HG03558 (cell line): ENCODE results near the gene MAST2.
"Not testable (repeated sequence)": the region's sequence is repeated elsewhere in the genome, so short reads cannot be mapped to it uniquely, and the experiment has no call there.

ENCODE experiments used
- ATAC-seq: cut with Tn5 transposase; IDR thresholded peaks from one replicate; pipeline ENCODE4 v1.9.1; 2021; ENCODE audit warnings: moderate number of reproducible peaks; ENCODE audit not compliant: unreplicated experiment; ENCODE audit errors: extremely low read depth

The MAST2 gene

DNA sequence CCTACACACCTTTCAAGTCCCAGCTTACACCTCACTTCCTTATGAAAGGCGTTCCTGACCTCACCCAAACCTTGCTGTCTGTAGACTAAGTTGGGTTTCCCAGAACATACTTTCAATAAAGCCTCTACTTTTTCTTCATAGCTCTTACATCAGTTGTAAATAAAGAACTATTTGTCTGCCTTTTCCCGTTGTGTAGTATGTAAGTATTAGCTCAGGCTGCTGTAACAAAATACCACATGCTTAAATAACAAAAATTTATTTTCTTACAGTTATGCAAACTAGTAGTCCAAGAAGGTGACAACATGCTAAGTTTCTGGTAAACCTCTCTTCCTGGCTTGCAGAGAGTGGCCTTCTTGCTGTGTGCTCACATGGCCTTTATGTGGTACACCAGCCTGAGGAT is 86.7 kb downstream of the MAST2 start:
- ATAC-seq = no peak

DNA sequence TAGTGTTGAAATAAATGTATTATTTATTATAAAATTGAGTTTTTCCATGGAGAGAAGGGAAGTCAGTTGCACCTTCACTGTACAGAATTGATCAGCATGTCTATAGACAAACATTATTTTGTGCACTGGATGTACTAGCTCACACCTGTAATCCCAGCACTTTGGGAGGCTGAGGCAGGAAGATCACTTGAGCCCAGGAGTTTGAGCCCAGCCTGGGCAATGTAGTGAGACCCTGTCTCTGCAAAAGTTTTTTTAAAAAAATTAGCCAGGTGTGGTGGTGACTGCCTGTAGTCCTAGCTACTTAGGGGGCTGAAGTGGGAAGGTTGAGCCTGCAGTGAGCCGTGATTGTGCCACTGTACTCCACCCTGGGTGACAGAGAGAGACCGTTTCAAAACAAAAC is 87.7 kb downstream of the MAST2 start:
- no peak for ATAC-seq

DNA sequence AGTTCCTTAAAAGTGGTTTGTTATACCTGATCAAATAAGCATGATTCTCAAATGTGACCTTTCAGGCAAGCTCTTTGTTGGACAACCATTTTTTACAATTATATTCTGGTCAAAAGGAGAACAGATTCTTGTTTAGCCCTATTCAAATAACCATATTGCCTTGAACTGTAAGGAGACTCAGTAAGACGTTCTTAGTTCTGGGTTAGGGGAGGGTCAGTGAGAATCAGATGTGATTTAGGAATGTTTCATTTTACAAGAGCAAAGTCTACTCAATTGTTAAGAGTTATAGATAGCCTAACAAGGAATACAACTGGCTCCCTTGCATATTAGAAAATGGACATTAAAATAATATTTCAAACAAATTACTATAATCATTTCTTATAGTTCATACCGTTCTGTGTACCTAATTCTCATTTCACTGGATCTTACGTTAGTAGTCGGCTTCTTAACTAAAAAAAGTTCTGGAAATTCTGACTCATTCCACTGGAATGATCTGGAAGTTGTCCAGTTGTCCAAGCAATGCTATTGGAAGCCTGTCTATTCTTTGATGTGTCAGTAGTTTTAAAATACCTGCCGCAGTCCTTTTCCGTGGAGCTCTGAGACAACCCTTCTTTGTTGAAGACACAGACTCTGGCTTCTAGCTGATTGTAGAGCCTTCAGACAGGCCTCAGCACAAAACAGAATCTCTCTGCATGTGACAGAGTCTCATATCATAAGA is 88.8 kb downstream of the MAST2 start:
- no peak for ATAC-seq

DNA sequence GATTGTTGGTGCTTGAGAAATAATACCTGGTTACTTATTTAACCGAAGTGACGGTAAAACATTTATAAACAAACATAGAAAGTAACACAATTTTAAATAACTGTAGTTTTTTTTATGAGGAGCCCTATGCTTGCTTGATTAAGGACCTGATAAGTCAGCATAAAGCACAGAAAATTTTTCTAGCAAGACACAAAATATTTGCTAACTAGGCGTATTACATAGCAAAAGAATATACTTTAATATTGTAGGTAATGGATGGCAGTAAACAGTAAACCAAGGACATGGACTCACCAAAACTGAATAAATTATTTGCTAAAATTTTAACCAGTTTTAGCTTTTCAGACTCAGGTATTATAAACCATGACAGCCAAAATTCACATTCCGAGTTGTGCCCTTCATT is 90.9 kb downstream of the MAST2 start:
- no peak for ATAC-seq

DNA sequence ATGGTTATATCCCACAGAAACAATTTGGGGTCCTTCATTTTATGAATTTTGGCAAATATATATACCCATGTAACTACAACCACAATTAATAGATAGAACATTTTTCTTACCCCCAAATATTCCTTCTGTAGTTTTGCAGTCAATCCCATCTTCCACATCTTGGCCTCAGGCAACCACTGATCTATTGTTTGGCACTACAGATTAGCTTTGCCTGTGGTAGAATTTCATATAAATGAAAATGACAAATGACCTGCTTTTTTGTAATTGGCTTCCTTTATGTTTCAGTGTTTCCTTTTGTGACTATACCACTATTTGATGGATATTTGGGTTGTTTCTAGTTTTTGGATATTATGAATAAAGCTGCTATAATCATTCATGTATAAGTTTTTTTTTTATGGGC is 91.5 kb downstream of the MAST2 start:
- ATAC-seq = no peak

DNA sequence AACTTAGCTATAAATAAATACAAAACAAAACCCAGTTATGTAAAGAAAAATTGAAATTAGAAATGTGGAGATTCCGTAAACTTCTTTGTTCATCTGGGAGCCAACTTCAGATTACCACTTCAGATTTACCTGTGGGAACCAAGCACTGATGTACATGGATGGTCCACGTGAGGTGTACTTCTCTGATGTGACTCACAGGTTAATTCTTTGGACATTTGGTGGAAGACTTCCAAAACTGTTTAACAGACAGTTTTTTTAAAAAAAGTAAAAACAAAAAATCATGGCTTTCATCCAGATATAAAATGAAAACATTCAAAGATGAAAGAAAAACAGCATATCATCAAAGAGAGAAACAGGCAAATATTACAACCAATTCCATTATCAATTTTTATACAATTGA is 92.0 kb downstream of the MAST2 start:
- ATAC-seq = no peak

DNA sequence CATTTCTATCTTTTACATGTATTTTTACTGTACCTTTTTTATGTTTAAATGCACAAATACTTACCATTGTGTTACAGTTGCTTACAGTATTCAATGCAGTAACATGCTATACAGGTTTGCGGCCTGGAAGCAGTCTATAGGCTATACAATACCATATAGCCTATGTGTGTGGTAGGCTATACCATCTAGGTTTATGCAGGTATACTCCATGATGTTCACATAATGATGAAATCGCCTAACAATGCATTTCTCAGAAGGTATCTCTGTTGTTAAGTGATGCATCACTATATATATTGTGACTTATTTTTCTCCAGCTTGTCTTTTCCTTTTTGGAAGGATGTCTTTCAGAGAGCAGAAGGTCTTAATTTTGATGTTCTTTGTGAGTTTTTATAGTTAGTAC is 103.5 kb downstream of the MAST2 start:
- no peak for ATAC-seq

DNA sequence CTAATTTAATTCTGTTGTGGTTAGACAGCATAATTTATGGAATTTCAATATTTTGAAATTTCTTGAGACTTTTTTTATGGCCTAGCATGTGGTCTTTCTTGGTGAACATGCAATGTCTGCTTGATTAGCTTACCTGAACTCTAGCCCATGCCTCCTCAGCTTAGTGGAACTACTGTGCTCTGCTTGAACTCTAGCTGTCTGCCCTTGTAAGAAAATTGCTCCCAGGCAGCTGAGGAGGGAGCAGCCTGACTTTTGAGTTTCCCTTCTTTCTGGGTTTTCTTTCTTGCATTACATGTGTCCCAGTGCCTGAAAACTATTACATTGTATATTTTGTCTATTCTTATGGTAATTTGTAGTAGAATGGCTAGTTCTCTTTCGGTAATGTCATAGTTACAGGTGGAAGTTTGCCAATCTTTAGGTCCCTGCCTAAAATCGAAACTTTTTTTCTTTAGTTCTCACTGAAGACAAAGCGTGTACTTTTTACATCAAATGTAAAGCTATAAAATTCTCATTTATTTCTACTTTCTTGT is 105.3 kb downstream of the MAST2 start:
- no peak for ATAC-seq

DNA sequence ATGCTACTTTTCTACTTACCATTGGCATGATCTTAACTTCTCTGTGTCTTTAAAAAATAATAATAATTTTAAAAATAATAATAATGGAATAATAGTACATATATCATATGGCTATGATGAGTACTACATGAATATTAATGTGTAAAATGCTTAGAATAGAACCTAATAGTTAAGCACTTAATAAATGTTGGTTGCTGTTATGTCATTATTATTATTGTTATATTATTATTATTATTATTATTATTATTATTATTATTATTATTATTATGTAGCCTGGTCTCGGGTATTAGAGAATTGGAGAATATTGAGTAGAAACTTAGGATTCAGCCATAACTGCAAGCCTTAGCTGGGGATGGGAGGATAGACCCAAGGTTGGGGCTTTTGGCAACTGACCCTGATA is 108.2 kb downstream of the MAST2 start:
- no peak for ATAC-seq

DNA sequence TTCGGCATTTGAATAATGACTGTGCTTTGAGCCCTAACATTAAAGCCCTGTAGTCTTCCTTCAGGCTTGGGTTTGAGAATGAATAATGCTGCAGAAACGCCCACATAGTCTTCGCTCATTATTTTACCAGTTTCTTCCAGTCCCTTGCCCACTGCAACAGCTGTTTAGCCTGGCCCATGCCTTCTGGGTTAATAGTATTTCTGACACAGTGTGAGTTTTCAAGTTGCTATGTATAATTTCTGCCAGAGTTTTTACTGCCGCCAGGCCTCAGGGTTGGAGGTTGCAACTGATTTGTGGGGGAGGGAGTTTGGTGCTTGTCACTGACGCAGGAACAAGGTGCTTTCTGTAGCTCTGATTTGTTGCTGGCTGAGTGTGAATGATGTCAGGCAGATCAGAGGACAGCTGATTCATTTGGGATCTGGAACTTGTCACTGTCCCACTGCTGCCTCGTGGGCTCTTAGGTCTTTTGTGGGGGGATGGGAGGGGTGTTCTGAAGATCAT is 109.8 kb downstream of the MAST2 start:
- ATAC-seq = no peak

DNA sequence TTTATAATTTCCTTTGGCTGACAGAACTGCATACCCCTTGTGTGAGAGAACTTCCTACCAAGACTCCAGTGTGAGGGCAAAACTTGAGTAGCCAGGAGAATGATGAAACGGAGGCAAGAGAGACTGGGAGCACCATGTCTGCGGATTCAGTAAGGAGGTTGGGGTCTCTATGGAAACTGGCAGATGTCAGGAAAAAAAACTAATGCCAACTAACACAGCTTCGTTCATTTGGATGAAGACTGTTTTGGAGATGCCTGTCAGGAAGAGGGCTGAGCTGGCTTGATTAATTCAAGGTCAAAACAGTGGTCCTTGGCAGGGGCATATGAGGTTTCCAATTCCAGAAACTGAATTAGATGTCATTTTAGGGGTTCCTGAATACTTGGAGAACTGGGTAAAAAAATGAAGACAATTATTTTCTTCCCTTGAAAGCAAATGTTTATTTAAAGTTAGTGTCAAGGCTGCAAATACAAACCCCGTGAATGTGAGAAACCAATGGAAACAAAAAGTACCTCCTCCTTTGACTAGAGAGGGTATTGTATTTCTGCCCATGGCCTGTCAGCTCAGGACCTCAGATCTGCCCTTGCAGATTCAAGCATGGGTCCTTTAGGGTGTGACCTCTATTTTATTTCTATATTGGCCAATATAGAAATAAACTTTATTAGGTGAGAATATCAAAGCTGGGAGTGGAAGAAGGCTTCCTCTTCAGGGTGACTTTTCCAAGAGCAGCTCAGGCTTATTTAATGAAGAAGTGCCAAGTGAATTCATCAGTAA is 110.5 kb downstream of the MAST2 start:
- no peak for ATAC-seq

DNA sequence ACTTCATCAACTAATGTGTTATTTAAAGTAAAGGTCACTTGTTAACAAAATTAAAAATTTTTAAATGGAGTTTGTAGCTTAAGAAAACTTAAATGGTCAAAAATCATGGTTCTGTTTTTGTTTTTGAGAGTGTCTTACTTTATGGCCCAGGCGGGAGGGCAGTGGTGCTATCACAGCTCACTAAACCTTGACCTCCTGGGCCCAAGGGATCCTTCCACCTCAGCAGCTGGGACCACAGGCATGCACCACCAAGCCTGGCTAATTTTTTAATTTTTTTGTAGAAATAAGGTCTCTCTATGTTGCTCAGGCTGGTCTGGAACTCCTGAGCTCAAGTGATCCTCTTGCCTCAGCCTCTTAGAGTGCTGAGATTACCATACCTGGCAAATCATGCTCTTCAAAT is 111.4 kb downstream of the MAST2 start:
- ATAC-seq = no peak

DNA sequence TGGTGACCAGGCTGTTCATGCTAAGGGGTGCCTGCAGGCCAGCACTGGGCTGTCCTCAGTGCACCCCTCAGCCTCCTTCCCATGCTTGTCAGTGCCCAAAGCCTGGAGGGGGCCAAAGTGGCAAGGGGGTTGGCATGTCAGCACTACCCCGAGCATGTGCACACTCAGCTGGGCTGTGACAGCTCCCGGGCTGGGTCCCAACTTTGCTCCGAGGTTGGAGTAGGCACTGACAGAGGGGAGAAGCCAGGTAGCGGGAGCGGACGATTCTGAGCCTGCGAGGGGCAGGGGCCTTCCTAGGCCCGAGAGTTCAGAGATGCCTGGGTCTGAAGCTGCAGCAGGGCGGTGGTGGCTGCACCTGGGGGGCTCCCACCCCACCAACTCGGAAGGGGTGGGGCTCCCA is 119.0 kb downstream of the MAST2 start:
- no peak for ATAC-seq

DNA sequence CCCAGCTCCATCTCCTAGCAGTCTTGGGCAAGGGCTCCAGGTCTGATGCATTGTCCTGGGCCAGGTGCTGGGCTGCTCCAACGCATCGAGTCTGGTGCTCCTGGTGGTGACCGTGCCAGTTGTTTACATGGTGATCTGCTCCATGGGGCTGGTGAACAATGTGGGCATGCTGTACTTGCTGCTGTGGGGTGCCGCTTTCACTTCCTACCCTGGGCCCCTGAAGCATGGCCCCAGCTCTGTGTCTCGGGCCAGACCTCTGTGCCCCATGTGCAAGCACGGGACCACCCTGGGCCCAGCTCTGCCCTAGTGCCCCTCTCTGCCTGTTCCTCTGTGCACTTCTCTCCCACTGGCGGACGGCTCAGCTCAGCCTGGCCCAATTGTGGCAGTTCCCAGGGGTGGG is 119.4 kb downstream of the MAST2 start:
- ATAC-seq = no peak

DNA sequence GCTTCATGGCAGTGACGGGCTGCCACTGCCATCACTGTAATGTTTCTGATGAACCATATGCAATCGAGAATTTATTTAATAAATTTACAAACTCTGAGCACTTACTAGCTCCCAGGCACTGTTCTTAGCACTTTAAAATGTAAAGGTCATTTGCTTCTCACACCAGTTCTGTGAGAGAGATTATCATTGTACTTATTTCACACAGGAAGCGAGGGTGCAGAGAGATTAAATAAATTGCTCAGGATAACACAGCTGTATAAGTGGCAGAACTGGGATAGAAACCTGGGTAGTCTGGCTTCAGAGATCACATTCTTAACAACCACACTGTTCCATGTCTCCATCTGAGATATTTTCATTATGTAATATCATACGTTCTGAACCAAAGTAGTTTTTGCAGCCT is 119.9 kb downstream of the MAST2 start:
- no peak for ATAC-seq

DNA sequence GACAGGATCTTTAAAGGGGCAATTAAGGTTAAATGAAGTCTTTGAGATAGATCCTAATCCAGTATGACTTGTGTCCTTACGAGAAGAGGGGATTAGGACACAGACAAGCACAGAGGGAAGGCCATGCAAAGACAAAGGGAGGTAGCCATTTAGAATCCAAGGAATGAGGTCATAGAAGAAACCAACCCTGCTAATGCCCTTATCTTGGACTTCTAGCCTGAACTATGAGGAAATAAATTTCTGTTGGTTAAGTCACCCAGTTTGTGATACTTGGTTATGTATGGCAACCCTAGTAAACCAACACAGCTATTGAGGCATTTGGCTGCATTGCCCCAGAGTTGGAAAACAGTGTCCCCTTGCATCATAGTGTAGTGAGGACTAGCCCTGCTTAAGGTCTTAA is 121.3 kb downstream of the MAST2 start:
- ATAC-seq = no peak

DNA sequence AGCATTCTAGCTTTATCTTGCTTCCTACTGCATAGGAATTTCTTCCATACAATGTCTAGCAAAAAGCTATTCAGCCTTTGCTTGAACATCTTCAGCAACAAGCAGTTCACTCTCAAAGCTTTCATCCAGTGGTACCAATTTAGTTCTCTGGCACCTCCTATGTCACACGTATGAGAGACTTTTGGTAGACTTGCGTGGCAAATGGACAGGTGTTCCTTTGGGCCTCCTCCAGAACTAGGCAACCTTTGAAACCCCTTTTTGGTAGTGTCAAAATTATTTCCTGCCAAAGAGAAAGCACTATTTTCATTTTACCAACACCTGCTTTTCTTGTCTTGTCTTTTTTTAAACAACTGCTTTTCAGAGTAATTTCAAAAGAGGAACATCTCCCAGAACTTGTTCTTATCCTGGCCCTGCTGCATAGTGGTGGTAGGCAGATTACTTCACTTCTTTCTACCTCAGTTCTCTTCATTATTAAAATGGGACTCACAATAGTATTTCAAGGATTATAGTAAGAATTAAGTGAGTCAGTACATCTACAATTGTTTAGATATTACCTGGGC is 122.4 kb downstream of the MAST2 start:
- ATAC-seq = no peak

DNA sequence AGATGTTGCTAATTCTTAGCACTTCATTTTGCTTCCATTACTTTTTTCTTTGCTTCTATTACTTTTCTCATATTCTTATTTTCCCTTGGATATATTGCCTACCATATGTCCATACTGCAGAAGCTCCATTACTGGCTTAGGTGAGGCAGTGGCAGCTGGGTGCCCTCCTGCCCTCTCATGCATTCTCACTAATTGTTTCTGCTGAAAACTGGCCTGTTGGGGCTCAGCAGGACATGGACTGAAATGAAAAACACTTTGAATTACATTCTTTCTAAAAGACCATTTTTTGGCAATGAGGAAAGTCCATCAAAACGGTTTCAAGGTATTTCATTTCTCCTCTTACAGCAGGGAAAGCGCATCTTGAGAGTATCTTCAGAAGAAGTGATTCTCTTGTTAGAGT is 122.9 kb downstream of the MAST2 start:
- ATAC-seq = no peak

DNA sequence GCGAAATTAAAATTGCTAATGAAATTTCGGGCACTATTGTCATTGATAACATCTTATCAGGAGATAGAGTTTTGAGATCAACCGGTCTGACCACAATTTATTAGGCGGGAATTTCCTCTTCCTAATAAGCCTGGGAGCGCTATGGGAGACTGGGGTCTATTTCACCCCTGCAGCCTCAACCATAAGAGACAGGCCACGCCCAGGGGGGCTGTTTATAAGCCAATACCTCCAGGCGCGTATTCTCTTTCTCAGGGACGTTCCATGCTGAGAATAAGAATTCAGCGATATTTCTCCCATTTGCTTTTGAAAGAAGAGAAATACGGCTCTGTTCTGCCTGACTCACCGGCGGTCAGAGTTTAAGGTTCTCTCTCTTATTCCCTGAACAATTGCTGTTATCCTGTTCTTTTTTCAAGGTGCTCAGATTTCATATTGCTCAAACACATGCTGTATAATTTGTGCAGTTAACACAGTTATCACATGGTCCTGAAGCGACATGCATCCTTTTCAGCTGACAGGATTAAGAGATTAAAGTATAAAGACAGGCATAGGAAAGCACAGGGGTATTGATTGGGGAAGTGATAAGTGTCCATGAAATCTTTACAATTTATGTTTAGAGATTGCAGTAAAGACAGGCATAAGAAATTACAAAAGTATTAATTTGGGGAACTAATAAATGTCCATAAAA is 124.0 kb downstream of the MAST2 start:
- ATAC-seq = not testable (repeated sequence)

DNA sequence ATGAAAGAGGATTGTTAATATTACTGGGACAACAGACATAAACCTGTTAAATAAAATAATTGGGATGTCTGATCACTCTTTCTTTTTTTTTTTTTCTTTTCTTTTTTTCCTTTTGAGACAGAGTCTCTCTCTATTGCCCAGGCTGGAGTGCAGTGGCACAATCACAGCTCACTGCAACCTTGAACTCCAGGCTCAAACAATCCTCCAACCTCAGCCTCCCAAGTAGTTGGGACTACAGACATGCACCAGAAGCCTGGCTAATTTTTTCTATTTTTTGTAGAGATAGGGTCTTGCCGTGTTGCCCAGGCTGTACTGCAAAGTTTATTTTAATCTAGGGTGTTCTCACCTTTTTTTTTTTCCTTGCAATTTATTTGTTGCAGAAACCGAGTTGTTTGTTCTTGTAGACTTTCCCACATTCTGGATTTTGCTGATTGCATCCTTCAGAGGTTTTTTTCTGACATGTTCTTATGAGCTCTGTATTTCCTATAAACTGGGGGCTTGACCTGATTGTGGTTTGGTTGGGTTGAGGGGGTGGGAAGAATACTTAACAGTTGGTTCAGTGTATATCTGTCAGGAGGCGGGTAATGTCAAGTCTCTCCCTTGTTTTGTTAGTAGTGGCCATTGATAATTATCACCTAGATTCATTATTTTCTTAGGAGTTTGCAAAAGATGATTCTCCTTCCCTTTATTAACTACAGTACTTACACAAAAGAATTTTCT is 125.2 kb downstream of the MAST2 start:
- no peak for ATAC-seq
